GM06990 (cell line): ENCODE measurements around the gene GSPT1.
"Not testable (repeated sequence)": the region's sequence is repeated elsewhere in the genome, so short reads cannot be mapped to it uniquely, and the experiment has no call there.

Experiments
- DNase-seq: peaks from one replicate; pipeline ENCODE4 v3.0.0-alpha.2; 2011; ENCODE audit not compliant: insufficient read length; ENCODE audit errors: extremely low read depth
- H3K27me3 ChIP-seq: replicated peaks from 2 replicates; pipeline ENCODE4 v1.6.0; 2011; ENCODE audit warnings: low read length; ENCODE audit not compliant: control insufficient read depth, insufficient read depth
- H3K36me3 ChIP-seq: 2 replicates; pipeline ENCODE4 v1.5.1; 2011; ENCODE audit warnings: low read length; ENCODE audit not compliant: control insufficient read depth, insufficient read depth
- H3K4me3 ChIP-seq: replicated peaks from 2 replicates; pipeline ENCODE4 v1.5.1; 2011; ENCODE audit warnings: low read depth, mild to moderate bottlenecking, control low read depth, low read length
- CTCF ChIP-seq: IDR thresholded peaks from 2 replicates; pipeline ENCODE4 v1.5.1; 2011; ENCODE audit warnings: low read length, control low read depth, mild to moderate bottlenecking, inconsistent platforms; ENCODE audit not compliant: insufficient read depth, poor library complexity, severe bottlenecking

GSPT1 gene

DNA sequence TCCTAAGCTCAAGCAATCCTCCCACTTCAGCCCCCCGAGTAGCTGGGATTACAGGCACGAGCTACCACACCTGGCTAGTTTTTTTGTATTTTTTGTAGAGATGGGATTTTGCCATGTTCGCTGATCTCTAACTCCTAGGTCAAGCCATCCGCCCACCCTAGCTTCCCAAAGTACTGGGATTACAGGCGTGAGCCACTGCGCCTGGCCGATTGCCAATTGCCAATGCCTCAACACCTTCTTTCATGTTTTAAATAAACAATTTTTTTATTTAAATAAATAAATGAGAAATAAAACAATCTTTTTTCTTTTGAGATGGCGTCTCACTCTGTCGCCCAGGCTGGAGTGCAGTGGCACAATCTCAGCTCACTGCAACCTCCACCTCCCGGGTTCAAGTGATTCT is 8.3 kb upstream of the GSPT1 start:
- H3K27me3 ChIP-seq, H3K4me3 ChIP-seq, H3K36me3 ChIP-seq, DNase-seq: not testable (repeated sequence)

- Histone ChIP-seq H3K36me3 (no peaks in the 10 kb centered on the region), H3K4me3 (peak overlapping the region; percentile 40), H3K27me3 (no peaks in the 10 kb centered on the region)
- TF ChIP-seq CTCF = no peak
- no peak for DNase-seq
Observed at GRCh38 chr16:11916524-11917285, 949 bp upstream of the GSPT1 start.

GRCh38 chr16:11915114-11915643 is 577 bp downstream of the GSPT1 start:
- Histone ChIP-seq H3K36me3 (no peaks in the 10 kb centered on the region), H3K4me3 (peak overlapping the region; percentile 87), H3K27me3 (no peaks in the 10 kb centered on the region)
- peak; percentile 63 for DNase-seq
- TF ChIP-seq CTCF = no peak

- no peak for DNase-seq
Observed at GRCh38 chr16:11914210-11915113, 1.3 kb downstream of the GSPT1 start.

DNA sequence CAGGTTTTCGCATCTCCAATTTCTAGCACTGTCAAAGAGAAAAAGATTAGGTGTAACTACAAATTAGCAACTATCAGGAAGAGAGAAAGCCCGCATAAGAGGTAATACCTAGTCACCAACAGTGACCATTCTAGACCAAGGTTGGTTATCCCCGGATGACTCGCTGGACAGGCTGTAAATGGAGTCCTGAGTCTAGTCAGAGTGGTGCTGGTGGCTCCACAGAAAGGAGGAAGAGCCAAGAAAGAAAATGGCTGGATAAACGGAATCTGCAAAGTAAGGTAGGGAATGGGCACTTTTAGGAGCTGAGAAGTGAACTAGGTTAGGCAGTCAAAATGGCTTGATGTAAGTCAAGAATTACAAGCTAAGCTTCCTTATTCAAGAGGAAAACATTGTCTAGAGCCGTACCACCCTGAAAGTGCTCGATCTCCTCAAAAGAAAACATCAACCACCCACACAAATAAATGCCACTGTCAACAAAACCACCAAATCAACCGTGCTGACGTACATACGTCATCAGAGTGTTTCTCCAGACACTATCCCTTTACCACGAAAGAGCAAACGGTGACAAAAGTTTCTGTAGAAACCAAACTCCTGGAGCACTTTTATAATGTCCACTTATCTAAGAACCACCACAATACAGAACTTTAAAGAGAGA is 2.2 kb downstream of the GSPT1 start:
- no peaks in the 10 kb centered on the region for H3K27me3 ChIP-seq
- peak overlapping the region; percentile 87 for H3K4me3 ChIP-seq
- no peak for DNase-seq
- no peak for TF ChIP-seq CTCF
- H3K36me3 ChIP-seq = no peaks in the 10 kb centered on the region

More at GRCh38 chr16:11914210-11915113, 1.3 kb downstream of the GSPT1 start:
- Histone ChIP-seq H3K4me3 (peak overlapping the region; percentile 87), H3K27me3 (no peaks in the 10 kb centered on the region), H3K36me3 (no peaks in the 10 kb centered on the region)
- no peak for TF ChIP-seq CTCF
